ENCODE measurements around the gene MIEF2.

MIEF2 gene

DNA sequence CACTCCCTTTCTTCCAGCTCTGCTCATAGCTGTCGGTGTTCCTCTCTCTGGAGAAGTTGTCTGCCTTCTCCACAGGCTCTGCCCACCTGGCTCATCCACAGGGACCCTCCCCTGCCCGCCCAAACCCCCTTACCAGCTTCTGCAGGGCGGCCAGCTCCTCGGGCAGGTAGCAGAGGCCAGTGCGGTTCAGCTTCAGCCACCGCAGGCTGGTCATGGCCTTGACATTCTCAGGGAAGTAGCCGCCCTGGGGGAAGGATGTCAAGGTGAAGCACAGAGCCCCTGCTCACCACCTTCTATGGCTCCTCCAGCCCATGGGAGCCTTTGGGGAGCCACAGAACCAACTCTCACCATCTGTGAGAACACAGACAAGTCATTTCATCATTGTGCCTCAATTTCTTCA, 3.7 kb upstream of the MIEF2 start:
- DNase-seq (ENCODE audit: low read depth): no peak

DNA sequence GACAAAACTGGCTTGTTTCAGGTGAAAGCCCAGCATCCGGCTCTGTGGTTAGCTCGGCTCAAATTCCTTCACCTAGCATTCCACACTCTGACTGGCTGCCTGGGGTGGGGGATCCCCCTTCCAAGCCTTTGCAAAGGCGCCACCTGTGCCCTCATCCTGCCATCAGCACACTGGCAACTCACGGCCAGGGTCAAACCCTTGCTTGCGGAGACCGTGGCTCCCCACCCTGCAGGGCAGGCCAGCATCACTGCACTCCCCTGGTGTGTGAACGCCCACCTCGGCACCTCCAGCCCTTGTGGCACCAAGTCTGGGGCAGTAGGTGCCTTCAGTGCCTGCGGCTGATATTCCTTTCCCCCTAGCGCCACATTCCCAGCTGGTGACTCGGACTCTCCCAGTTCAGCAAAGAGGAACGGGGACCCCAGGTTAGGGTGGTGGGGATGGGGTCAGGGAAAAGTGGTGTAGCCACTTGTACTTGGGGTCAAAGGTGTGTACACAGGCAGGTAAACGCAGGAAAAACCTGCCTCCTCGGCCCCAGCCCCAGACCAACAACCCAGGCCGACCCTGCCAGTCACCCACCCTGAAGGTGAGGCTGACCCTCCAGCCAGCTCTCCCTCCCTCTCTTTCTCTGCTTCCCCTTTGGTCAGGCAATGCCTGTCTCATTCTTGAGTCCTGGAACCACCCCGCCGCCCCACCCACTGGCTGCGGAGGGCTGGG, 3.0 kb upstream of the MIEF2 start:
- DNase-seq (ENCODE audit: low read depth): peak; percentile 78

DNA sequence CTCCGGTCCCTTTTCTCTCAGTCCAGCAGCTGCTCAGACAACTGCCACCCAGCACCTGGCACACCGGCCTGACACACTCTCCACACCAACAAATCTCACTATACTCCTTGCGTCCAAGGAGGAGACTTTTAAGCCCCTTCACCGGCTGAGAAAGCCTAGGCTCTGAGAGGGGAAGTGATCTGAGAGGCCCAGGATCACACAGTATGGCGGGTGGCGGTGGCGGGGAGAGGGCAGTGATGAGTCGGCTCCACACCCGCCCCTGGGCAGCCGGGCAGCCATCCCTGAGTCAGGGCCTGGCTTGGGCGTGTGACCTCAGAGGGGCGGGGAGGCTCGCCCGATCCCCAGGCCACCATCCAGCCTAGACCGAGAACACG, 2.5 kb upstream of the MIEF2 start:
- DNase-seq (ENCODE audit: low read depth): peak; percentile 91

DNA sequence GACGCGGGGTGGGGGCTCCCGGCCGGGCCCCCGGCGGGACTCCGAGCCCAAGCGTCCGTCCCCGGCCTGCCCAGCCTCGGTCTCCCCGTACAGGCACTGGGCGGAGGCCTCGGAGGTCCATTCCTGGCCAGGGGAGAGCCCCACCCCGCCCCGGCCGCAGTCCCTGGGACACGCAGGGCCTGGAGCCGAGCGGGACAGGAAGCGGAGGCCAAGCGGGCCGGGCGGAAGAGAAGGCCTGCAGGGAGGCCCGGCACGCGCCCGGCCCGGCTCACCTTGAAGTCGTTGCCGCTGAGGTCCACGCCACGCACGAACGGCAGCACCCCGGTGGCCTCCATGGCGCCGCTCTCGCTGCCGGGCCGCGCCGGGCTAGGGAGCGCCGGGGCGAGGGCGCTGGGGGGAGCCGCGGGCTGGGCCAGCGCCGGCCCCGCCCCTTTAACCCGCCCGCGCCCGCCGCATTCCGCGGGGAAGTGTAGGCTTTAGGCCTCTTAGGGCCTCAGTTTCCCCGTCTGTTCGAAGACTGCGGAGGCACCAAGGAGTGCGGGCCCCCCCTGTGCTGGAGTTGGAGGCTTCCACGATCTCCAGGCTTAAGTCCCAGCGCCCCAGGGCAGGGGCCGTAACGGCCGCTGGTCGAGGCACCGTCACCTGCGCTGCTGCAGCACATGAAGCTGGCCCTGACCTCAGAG, 2.0 kb upstream of the MIEF2 start, which contains the start of gene FLII:
Gene FLII, minus strand, starts transcription at position 383 of the 683 bp plus-strand sequence. Its CDS starts 48 bp downstream, at position 335.
- DNase-seq (ENCODE audit: low read depth): peak; percentile 68

DNA sequence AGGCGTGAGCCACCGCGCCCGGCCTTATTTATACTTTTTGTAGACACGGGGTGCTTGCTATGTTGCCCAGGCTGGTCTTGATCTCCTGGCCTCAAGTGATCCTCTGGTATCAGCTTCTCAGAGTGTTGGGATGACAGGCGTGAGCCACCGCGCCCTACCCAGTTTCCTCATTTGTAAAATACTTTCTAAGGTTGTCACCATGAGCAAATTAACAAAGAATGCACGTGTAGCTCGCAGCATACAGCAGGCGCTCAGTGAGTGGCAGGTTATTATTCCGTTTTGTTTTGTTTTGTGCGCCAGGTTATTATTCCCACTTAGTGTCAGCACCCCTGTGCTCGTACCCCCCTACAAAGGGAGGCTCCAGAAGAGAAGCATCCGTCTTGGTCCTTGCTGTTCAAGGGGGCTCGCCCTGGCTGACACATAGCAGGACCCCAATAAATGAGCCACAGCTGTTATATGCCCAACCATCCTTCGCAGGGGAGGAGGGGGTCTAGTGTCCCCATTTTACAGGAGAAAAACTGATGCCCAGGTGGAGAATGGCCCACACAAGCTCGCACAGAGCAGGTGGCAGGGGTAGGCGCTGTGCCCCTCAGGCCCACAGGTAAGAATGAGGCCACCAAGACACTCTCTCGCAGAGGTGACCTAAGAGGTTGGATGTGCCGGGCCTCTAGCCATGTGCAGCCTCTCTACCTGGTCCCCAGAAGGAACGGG, 686 bp upstream of the MIEF2 start:
- peak; percentile 93 for DNase-seq (ENCODE audit: low read depth)

DNA sequence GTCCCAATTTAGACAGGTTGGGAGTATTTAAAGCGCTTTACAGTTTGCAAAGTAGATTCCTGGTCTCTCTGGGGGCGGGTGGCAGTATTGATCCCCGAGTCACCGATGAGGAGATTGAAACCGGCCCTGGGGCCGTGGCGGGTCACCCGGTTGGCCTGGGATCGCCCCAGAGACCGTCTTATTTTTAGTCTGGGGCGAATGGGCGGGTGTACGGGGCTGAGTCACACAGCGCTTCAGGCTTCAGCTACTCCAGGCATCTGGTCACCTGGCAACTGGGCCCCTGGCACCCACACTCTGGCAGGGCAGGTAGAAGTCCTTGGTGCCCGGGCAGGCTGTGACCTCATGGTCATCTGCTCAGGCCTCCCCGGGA, 669 bp downstream of the MIEF2 start:
- peak; percentile 83 for DNase-seq (ENCODE audit: low read depth)

DNA sequence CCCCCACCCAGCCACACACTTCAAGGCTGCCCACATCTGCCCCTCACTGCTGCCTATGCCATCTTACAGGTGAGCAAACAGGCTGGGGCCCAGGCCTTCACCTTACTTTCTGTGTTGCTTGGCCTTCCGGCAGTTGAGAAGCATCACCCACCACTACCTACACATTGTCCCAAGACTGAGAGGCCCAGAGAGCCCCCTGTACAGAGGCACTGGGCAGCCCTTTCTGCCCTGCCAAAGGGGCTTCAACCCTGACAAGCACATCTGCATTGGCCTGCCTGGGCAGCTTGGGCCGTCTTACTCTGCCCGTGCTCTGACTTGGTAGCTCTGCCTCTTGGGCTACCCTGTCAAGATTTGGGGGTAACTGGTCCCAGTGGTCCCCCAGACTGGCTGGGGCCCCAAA, 1.2 kb downstream of the MIEF2 start:
- no peak for DNase-seq (ENCODE audit: low read depth)

DNA sequence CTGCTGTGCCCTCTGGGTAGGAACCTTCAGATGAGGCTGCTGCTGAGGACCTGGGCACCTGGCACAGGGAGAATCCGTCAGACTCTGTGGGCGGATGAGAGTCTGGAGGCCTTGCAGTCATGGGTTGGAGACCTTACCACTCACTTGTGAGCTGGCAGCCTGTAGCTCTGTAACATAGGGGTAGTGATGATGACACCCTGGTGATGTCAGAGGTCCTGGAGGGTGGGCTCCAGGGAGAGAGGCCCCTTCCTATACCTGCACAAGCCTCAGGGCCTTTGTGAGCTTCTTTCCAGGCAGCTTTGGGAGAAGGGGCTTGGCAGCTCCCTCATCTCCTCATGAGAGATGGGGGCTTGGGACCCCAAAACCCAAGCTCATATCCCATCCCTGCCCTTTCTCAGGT, 1.6 kb downstream of the MIEF2 start:
- no peak for DNase-seq (ENCODE audit: low read depth)

DNA sequence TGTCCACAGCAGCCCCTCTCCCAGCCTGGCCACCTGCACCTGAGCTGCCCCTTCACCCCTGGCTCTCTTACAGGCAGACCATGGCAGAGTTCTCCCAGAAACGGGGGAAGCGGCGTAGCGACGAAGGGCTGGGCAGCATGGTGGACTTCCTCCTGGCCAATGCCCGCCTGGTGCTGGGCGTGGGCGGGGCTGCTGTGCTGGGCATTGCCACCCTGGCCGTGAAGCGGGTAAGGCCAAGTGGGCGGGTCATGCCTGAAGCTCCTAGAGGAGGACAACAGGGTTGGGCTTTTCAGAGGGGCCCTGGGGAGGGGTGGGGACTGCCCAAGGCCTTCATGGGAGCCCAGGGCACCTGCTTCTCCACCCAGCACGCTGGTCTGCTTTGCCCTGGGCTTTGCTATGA, 2.2 kb downstream of the MIEF2 start:
- DNase-seq (ENCODE audit: low read depth): no peak

DNA sequence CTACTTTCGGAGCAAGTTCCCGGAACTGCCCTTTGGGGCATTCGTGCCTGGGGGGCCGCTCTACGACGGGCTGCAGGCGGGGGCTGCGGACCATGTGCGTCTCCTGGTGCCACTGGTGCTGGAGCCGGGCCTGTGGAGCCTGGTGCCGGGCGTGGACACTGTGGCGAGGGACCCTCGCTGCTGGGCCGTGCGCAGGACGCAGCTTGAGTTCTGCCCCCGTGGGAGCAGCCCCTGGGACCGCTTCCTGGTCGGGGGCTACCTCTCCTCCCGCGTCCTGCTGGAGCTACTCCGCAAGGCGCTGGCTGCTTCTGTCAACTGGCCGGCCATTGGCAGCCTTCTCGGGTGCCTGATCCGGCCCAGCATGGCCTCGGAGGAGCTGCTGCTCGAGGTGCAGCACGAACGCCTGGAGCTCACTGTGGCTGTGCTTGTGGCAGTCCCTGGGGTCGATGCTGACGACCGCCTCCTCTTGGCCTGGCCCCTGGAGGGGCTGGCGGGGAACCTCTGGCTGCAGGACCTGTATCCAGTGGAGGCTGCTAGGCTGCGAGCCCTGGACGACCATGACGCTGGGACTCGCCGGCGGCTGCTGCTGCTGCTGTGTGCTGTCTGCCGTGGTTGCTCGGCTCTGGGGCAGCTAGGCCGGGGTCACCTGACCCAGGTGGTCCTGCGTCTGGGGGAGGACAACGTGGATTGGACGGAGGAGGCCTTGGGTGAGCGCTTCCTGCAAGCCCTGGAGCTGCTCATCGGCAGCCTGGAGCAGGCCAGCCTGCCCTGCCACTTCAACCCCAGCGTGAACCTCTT, 3.6 kb downstream of the MIEF2 start:
- DNase-seq (ENCODE audit: low read depth): no peak

DNA sequence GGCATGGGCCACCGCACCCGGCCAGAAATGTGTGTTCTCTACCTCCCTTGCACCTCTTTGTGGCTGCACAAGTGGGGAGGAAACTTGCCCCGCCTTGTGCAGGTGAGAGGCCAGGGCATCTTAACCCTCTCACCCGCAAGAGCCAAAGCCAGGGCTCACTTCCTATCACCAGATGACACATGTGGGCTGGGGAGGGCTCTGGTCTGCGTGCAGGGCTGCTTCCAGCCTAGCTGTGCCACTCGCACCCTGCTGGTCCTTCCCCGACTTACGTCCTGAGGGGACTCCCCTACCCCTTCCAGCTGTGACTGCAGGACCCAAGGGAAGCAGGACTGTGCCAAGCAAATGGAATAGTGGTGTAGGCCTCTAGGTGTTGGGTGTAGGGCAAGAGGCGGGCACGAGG, 6.9 kb downstream of the MIEF2 start:
- DNase-seq (ENCODE audit: low read depth): no peak

DNA sequence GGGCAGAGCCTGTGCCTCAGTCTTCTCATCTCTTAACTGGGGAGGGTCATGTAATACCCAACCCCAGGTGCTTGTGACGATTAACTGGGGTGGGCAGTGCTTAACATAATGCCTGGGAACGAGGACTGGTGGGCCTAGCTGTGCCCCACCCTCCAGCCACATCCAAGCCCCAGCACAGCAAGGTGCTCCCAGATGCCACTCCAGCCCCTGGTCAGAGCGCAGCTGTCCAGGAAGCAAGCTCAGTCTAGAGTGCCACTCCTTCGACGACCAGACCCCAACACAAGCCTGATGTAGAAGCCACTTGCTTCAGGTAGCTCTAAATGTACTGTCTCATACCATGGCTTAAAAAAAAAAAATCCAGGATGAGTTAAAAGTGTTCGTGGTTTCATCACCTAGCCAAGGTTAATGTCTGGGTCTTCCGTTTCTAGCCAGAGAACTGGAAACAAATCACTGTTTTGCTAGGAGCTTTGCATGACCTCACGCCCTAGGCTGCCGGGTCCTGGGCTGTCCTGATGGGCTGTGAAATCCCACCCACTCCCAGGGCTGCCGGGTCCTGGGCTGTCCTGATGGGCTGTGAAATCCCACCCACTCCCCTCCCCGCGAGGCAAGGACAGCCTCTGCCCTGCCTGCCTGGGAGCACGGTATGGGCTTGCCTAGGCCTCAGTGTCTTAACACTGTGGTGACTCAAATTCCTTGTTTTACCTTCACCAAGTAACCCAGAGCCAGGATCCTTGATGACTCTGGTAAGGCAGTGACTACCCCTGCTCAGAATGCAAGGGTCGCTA, 7.7 kb downstream of the MIEF2 start:
- peak; percentile 71 for DNase-seq (ENCODE audit: low read depth)

DNA sequence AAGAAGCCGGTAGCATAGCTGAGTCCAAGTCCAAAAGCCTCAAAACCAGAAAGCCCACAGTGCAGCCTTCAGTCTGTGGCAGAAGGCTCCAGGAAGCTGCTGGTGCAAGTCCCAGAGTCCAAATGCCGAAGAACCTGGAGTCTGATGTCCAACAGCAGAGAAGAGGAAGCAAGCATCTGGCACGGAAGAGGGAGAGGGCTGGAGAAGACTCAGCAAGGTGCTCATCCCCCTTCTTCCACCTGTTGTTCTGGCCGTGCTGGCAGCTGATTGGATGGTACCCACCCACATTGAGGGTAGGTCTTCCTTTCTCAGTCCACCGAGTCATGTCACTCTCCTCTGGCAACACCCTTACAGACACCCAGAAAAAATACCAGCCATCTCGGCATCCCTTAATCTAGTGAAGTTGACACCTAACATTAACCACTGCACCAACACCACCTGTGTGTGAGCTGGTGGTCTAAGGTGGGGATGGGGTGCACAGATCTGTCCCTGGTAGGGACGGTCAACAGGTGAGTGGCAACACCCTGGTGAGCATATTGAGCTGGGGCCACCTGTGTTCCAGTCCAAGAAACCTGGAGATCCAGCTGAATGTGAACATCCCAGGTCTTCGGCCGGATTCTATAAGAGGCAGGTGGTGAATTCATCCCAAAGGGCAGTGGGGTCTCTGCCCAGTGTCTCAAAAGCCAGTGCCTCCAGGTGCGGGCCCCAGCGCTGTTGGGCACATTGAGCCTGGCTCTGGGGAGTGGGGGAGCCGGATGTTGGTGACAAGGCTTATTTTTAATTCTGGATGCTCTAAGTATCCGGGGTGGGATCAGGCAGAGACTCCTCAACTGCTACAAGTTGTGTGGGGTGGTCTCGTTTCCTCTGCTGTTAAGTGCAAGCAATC, 9.8 kb downstream of the MIEF2 start:
- no peak for DNase-seq (ENCODE audit: low read depth)

DNA sequence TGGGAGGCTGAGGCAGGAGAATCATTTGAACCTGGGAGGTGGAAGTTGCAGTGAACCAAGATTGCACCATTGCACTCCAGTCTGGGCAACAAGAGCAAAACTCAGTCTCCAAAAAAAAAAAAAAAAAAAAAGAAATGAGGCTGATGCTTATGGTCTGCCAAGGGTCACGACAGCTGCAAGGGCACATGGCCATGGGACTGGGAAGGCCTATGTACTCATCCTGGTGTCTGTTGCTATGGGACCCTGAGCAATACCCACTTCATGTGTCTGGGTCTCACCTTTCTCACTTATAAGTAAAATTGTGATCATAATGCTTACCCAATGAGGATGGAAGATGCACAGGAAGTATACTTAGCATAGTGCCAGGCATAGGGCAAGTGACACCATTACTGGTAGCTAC, 16.6 kb downstream of the MIEF2 start:
- DNase-seq (ENCODE audit: low read depth): no peak

DNA sequence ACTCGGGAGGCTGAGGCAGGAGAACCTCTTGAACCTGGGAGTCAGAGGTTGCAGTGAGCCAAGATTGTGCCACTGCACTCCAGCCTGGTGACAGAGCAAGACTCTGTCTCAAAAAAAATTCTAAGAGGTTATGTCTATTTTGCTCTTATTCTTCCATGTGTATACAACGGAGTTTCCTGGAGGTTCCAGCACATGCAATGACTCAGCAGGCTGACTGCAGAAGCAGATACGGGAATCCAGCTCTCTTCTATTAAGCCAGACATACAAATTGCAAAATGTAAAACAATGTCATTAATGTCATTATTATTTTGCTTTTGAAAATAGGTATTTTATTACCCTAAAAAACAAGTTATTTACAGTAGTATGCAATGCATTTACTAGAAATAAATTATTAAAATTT, 18.4 kb downstream of the MIEF2 start:
- DNase-seq (ENCODE audit: low read depth): peak; percentile 51

DNA sequence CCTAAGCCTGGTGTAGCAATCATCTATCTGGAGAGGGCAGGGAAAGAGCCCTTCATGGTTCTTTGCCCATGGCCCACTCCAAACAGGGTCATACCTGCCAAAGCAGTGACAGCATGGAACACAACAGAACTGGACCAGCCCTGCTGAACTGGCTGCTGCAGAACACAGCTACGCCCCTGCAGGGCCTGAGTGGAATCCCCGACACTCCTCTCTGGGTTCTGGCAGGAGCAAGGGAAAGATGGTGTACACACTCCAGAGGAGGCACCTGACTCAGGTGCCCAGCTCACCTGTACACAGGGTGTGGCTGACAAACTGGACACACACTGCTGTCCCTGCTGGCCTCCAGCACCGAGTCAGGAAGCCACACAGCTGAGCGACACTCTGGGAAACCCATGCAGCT, 19.8 kb downstream of the MIEF2 start:
- no peak for DNase-seq (ENCODE audit: low read depth)

DNA sequence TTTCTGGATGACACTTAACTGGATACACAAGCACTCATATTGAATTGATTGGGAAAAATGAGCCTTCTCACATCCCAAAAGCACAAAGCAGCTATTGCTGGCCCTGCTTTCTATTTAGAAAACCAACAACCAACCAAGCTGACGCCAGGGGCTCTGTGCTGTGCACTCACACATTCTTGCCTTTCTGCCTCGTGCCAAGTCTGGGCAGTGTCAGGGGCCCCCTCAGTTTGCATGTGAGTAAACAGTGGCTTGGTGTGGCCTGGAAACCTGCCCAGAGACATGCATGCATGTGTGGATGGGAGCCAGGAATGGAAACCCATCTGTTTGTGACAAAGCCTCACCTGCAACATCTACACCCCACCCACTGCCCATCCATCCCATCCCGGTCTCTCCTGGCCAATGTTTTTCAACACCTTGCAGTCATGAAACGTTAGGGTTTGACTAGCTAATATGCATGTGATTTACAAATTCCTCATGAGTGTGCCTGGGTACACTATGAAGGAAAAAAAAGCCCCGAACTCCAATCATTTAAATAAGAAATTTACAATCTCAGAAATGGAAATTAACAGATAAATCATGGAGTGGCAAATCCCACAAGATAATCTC, 20.4 kb downstream of the MIEF2 start:
- no peak for DNase-seq (ENCODE audit: low read depth)

DNA sequence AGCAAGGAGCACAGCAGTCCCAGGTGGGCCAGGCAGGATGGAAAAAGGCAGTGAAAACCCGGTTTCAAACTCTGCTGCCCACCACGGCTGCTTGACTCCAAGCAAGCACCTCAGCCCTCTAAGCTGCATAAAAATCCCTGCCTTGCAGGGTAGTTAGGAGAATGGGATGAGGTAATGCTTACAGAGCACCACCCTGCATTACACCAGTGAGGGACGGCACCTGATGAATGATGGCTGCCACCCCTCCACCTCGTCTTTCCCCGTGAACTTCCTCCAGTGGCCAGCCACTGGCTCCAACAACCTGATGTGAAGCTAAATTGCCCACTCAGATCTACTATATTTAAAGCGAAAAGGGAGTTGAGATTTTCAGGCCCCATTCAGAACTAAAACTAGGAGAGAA, 21.3 kb downstream of the MIEF2 start:
- no peak for DNase-seq (ENCODE audit: low read depth)

DNA sequence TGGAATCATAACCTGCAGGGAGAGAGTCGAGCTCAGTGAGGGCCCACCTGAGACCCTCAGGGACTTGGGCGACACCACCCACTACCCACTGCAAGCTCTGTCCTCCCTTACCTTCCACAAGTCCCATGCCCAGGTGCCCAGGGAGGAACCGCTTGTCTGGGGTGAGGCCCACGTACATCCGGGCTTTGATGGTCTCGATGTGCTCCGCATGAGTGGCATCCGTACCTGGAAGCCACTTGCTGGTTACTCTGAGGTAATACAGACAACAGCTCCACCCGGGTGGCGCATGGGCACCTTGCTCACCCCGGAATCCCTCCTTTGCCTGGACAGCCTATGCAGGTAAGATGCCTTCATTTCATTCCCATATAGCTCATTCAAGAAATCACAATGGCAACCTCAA, 24.8 kb downstream of the MIEF2 start:
- DNase-seq (ENCODE audit: low read depth): no peak
